ENCODE results near the gene TOX3. TPM values are rescaled to one million over a fixed set of nuclear protein-coding genes. Genes with fewer than 3 reads are reported as not detected.

TOX3 gene
- total RNA-seq, 3 donors from 2014 or later (not counting 1 experiment from before 2014, with no cell fraction given): not detected

- no peaks in the 10 kb centered on the region for H3K4me1 ChIP-seq (ENCODE audit: control insufficient read depth, insufficient read depth, low read length)
- peaks cover 1% of the 10 kb centered on the region for H3K36me3 Mint-ChIP-seq
- no peak overlapping the region for H3K27ac ChIP-seq (ENCODE audit: low read length)
- H3K4me1 Mint-ChIP-seq: no peaks in the 10 kb centered on the region
- no peaks in the 10 kb centered on the region for H3K27me3 ChIP-seq (ENCODE audit: control insufficient read depth, insufficient read depth, low read length)
- H3K36me3 ChIP-seq (ENCODE audit: control insufficient read depth, insufficient read depth, low read length): no peaks in the 10 kb centered on the region
- TF ChIP-seq CTCF (IDR thresholded peaks at IDR 0.05): no peak
- no peak for ATAC-seq
- intact Hi-C loops (cut with micrococcal nuclease): no loop called here
- DNase-seq: no peak
- no peaks in the 10 kb centered on the region for H3K9me3 ChIP-seq (ENCODE audit: control insufficient read depth, insufficient read depth, low read length)
- peaks cover 0 to 11% of the 10 kb centered on the region in 2 donors for H3K9me3 Mint-ChIP-seq
- no peak overlapping the region for H3K4me3 Mint-ChIP-seq
- no peak overlapping the region for H3K27ac Mint-ChIP-seq
- no peak overlapping the region for H3K4me3 ChIP-seq (ENCODE audit: low read length)
- peaks cover 3 to 9% of the 10 kb centered on the region in 2 donors for H3K27me3 Mint-ChIP-seq (ENCODE audit: low read depth in 2 of 2)
- 40% methylated on average over 1 of the region's 1 CpG for whole genome bisulfite sequencing (ENCODE audit: insufficient coverage)
Measured at GRCh38 chr16:52538511-52538910, 8.4 kb downstream of the TOX3 start.

GRCh38 chr16:52537516-52537915 is 9.4 kb downstream of the TOX3 start:
- Histone ChIP-seq H3K36me3 (ENCODE audit: control insufficient read depth, insufficient read depth, low read length) (no peaks in the 10 kb centered on the region), H3K4me1 (ENCODE audit: control insufficient read depth, insufficient read depth, low read length) (no peaks in the 10 kb centered on the region), H3K27me3 (ENCODE audit: control insufficient read depth, insufficient read depth, low read length) (no peaks in the 10 kb centered on the region), H3K9me3 (ENCODE audit: control insufficient read depth, insufficient read depth, low read length) (no peaks in the 10 kb centered on the region), H3K27ac (ENCODE audit: low read length) (no peak overlapping the region), H3K4me3 (ENCODE audit: low read length) (no peak overlapping the region)
- Mint-ChIP-seq H3K9me3 (peaks cover 0 to 10% of the 10 kb centered on the region in 2 donors), H3K36me3 (no peaks in the 10 kb centered on the region), H3K4me1 (no peaks in the 10 kb centered on the region), H3K27ac (no peak overlapping the region), H3K4me3 (no peak overlapping the region), H3K27me3 (ENCODE audit: low read depth in 2 of 2) (peaks cover 0 to under 1% of the 10 kb centered on the region in 2 donors)
- intact Hi-C loops (cut with micrococcal nuclease): no loop called here
- 71% methylated on average over 3 of the region's 3 CpGs for WGBS (ENCODE audit: insufficient coverage)
- TF ChIP-seq CTCF (IDR thresholded peaks at IDR 0.05): no peak
- ATAC-seq (no peak), DNase-seq (no peak)

- intact Hi-C loops (cut with micrococcal nuclease): no loop called here
- Histone ChIP-seq H3K27ac (ENCODE audit: low read length) (no peak overlapping the region), H3K9me3 (ENCODE audit: control insufficient read depth, insufficient read depth, low read length) (no peaks in the 10 kb centered on the region), H3K27me3 (ENCODE audit: control insufficient read depth, insufficient read depth, low read length) (no peaks in the 10 kb centered on the region), H3K36me3 (ENCODE audit: control insufficient read depth, insufficient read depth, low read length) (no peaks in the 10 kb centered on the region), H3K4me3 (ENCODE audit: low read length) (no peak overlapping the region), H3K4me1 (ENCODE audit: control insufficient read depth, insufficient read depth, low read length) (no peaks in the 10 kb centered on the region)
- Mint-ChIP-seq H3K36me3 (no peaks in the 10 kb centered on the region), H3K4me1 (no peaks in the 10 kb centered on the region), H3K9me3 (peaks cover 5 to 14% of the 10 kb centered on the region in 2 donors), H3K27me3 (ENCODE audit: low read depth in 2 of 2) (no peaks in the 10 kb centered on the region), H3K27ac (no peak overlapping the region), H3K4me3 (no peak overlapping the region)
- no peak for TF ChIP-seq CTCF (IDR thresholded peaks at IDR 0.05)
- ATAC-seq: no peak
- DNase-seq: no peak
- 79% methylated on average over 3 of the region's 3 CpGs for WGBS (ENCODE audit: insufficient coverage)
Measured at GRCh38 chr16:52535076-52535475, 11.9 kb downstream of the TOX3 start.

GRCh38 chr16:52533296-52533695 is 13.6 kb downstream of the TOX3 start:
- 80% methylated on average over 1 of the region's 1 CpG for WGBS (ENCODE audit: insufficient coverage)
- Histone ChIP-seq H3K27ac (ENCODE audit: low read length) (no peak overlapping the region), H3K27me3 (ENCODE audit: control insufficient read depth, insufficient read depth, low read length) (no peaks in the 10 kb centered on the region), H3K4me3 (ENCODE audit: low read length) (no peak overlapping the region), H3K36me3 (ENCODE audit: control insufficient read depth, insufficient read depth, low read length) (no peaks in the 10 kb centered on the region), H3K9me3 (ENCODE audit: control insufficient read depth, insufficient read depth, low read length) (no peaks in the 10 kb centered on the region), H3K4me1 (ENCODE audit: control insufficient read depth, insufficient read depth, low read length) (no peaks in the 10 kb centered on the region)
- Mint-ChIP-seq H3K36me3 (no peaks in the 10 kb centered on the region), H3K27ac (no peak overlapping the region), H3K9me3 (peaks cover 7 to 10% of the 10 kb centered on the region in 2 donors), H3K27me3 (ENCODE audit: low read depth in 2 of 2) (no peaks in the 10 kb centered on the region), H3K4me1 (no peaks in the 10 kb centered on the region), H3K4me3 (no peak overlapping the region)
- intact Hi-C loops (cut with micrococcal nuclease): no loop called here
- TF ChIP-seq CTCF (IDR thresholded peaks at IDR 0.05): no peak
- DNase-seq (no peak), ATAC-seq (no peak)

All from natural killer cell (primary cell).